NCI-H526 treated with DMSO at 0.1 percent for 48 hours (cell line): Measurements from ENCODE around the gene SYPL1.

Source experiments
- DNase-seq: peaks from one replicate; lab custom pipeline; 2025; lab: John Stamatoyannopoulos, UW

SYPL1 gene

GRCh38 chr7:106050002-106050745 is 61.9 kb downstream of the SYPL1 start:
- DNase-seq: no peak

- DNase-seq: no peak
These were observed 62.9 kb downstream of the SYPL1 start for GRCh38 chr7:106049139-106049752.

- no peak for DNase-seq
These were observed 63.4 kb downstream of the SYPL1 start for GRCh38 chr7:106048706-106049020.

GRCh38 chr7:106047818-106048705 is 64.0 kb downstream of the SYPL1 start:
- DNase-seq: no peak

GRCh38 chr7:106047184-106047583 is 64.9 kb downstream of the SYPL1 start:
- no peak for DNase-seq

GRCh38 chr7:106045586-106045985 is 66.5 kb downstream of the SYPL1 start:
- DNase-seq: no peak

GRCh38 chr7:106045139-106045538 is 67.0 kb downstream of the SYPL1 start:
- DNase-seq: no peak

- DNase-seq: no peak
These were observed 69.9 kb downstream of the SYPL1 start for GRCh38 chr7:106042196-106042611.

- DNase-seq: peak; percentile 22
These were observed 70.9 kb downstream of the SYPL1 start for GRCh38 chr7:106041140-106041717.
